SJSA1 (cell line): ENCODE measurements around the gene SPTBN5. TPM values are rescaled to one million over a fixed set of nuclear protein-coding genes. Genes with fewer than 3 reads are reported as not detected.

Experiments
- DNase-seq, 2 experiments: peaks; one replicate each; pipeline ENCODE4 v3.0.0-alpha.2; 2015 to 2020; ENCODE audit warnings: low spot score in 2 of 2, low read depth in 1 of 2
- H3K27ac ChIP-seq: fragments of 250-450 bp; sonication (Bioruptor Pico); 2 replicates; pipeline ENCODE4 v1.5.1; 2020; ENCODE audit warnings: mild to moderate bottlenecking, moderate library complexity
- H3K27me3 ChIP-seq: fragments of 250-450 bp; sonication (Bioruptor Pico); replicated peaks from 2 replicates; pipeline ENCODE4 v1.5.1; 2020; ENCODE audit warnings: mild to moderate bottlenecking, moderate library complexity
- H3K36me3 ChIP-seq: fragments of 250-450 bp; sonication (Bioruptor Pico); 2 replicates; pipeline ENCODE4 v1.5.1; 2020; ENCODE audit warnings: mild to moderate bottlenecking
- H3K4me1 ChIP-seq: fragments of 250-450 bp; sonication (Bioruptor Pico); replicated peaks from 2 replicates; pipeline ENCODE4 v1.6.1; 2021; ENCODE audit warnings: mild to moderate bottlenecking
- H3K4me3 ChIP-seq: fragments of 250-450 bp; sonication (Bioruptor Pico); 2 replicates; pipeline ENCODE4 v1.5.1; 2020; ENCODE audit warnings: mild to moderate bottlenecking
- H3K9me3 ChIP-seq: fragments of 250-450 bp; sonication (Bioruptor Pico); replicated peaks from 2 replicates; pipeline ENCODE4 v1.5.1; 2020; ENCODE audit warnings: mild to moderate bottlenecking
- total RNA-seq: library from RNA; depleted of rRNA; stranded (reverse); fragments of >200 nt; shearing (Covaris generic); gene quantifications from 2 replicates; pipeline ENCODE4 v1.2.3, GENCODE V29; 2014

Gene SPTBN5
- total RNA-seq, 1 experiment from 2014 or later: 0.34 TPM

DNA sequence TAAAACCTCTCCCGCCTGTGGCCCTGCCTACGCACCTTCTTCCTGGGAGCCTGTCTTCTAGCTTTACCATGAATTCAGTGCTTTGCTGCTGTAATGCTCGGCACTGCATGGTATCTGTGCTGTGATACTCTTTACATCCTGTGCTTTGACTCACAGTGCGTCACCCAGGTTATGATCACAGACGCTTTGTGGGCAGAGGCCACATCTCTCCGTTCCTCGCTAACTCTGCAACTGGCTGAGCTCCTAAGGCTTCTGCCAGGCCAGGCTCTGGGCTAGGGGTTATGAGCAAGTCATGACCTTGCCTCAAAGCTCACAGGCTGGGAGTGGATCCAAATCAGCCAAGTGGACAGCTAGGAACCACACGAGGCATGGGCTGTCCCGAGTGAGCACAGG, 23.2 kb downstream of the SPTBN5 start:
- H3K27ac ChIP-seq: no peak overlapping the region
- no peaks in the 10 kb centered on the region for H3K36me3 ChIP-seq
- no peak for DNase-seq
- no peak overlapping the region for H3K4me3 ChIP-seq
- H3K27me3 ChIP-seq: no peaks in the 10 kb centered on the region
- H3K4me1 ChIP-seq: no peaks in the 10 kb centered on the region
- no peaks in the 10 kb centered on the region for H3K9me3 ChIP-seq

DNA sequence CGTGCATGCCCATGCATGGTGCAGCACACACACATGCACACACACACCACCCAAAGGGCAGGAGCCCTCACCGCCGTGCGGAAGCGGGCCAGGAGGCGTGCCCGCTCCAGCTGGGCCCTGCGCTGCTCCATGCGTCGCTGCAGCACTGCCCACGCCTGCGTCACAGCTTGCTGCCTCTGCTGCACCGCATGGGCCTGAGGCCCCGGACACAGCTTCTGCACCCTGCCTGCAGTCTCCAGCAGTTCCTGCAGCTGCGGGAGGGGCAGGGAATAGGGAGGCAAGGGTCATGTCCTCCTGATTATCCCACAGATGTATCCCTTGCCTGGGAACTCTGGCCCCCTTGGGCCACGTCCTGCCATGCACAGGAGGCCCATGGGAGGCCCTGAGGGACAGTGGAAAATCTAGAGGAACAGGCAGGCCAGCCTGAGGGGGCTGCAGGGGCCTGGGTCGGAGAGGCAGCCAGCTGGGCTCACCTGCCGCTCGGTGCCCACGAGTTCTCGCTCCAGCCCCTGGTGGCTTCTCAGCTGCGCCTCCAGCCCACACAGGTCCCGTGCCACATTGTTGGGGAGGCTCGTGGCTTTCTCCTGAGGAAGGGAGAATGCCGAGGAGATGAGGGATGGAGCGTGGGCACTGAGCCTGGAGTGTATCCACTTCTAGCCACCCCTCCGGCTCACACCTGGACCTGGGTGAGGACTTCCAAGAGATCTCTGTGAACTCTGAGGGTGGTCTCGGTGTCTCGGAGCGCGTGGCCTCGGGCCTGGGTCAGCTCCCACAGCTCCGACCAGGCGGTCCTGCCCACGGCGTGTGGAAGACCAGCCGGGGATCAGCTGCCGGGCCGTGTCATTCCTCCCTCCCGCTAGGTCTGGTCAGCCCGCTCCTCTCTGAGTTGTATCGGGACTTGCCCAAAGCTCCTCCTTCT, 23.8 kb downstream of the SPTBN5 start:
- no peaks in the 10 kb centered on the region for H3K36me3 ChIP-seq
- no peak for DNase-seq
- no peaks in the 10 kb centered on the region for H3K4me1 ChIP-seq
- no peaks in the 10 kb centered on the region for H3K27me3 ChIP-seq
- no peaks in the 10 kb centered on the region for H3K9me3 ChIP-seq
- H3K27ac ChIP-seq: no peak overlapping the region
- no peak overlapping the region for H3K4me3 ChIP-seq

DNA sequence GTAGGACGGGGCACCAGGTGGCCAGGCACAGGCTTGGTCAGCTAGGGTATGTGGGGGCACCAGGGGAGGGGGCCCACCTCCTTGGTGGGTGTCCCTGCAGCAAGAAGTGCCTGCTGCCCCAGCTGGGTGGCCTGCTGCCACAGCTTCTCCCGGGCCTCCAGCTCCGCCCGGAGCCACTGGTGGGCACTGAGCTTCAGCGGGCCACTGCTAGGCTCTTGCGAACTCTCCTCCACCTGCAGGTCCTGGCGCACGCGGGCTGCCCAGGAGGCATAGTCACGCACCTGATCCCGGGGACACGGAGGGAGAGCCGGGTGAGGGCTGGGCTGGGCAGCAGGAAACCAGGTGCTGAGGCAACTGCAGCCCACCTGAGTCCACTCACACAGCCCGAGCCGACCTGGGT, 25.5 kb downstream of the SPTBN5 start:
- Histone ChIP-seq H3K27ac (no peak overlapping the region), H3K4me1 (no peaks in the 10 kb centered on the region), H3K9me3 (no peaks in the 10 kb centered on the region), H3K36me3 (no peaks in the 10 kb centered on the region), H3K27me3 (no peaks in the 10 kb centered on the region), H3K4me3 (no peak overlapping the region)
- DNase-seq: no peak

DNA sequence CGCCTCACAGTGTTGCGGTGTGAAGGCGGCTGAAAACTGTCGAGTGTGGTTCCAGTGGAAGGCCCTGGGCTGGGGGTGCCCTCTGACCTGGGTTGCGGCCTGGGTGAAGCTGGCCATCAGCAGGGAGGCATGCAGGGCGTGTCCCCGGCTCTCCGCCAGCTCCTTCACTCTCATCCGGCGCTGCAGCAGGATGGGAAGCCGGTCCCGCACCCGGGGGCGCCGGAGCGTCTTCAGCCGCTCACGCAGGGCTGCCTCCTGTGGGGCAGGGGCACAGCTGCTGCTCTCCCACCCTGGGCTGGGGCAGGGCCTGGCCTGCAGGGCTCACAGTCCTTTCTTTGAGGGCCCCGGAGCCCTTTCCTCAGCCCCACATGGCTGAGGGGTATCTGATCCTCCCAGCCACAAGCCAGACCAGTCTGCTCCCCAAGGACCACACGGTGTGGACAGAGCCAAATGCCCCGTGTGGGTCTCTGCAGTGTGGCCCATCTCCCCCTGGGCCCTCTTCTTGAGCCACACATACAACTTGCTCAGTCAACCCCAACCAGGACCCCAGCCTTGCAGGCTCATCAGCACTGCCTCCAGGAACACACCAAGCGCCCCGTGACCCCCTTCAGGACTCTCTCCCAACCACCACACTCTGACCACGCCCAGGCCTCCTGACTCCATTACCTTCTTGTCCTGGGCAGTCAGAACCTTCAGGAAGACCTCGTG, 26.8 kb downstream of the SPTBN5 start:
- no peaks in the 10 kb centered on the region for H3K36me3 ChIP-seq
- no peak for DNase-seq
- no peaks in the 10 kb centered on the region for H3K4me1 ChIP-seq
- H3K27ac ChIP-seq: no peak overlapping the region
- no peaks in the 10 kb centered on the region for H3K9me3 ChIP-seq
- no peak overlapping the region for H3K4me3 ChIP-seq
- H3K27me3 ChIP-seq: no peaks in the 10 kb centered on the region

DNA sequence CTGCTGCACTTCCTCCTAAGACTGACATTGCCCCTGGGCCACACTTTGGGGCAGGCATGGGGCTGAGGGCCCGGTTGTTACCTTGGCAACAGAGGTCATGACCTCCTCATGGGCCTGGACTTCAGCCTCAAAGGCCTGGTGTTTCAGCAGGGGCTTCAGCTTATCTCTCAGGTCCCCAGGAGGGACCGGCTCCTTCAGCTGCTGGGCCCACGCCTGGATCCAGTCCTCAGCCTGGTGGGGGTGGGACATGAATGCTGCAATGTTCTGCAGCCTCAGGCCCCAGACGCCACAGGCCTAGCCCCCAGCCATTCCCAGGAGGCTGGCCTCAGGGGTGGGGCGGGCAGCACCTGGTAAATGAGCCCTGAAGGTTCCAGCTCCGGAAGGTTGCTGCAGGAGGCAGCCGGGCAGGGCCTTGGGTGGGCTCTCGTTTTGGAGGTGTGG, 27.6 kb downstream of the SPTBN5 start:
- H3K4me3 ChIP-seq: no peak overlapping the region
- H3K27ac ChIP-seq: no peak overlapping the region
- no peak for DNase-seq
- no peaks in the 10 kb centered on the region for H3K9me3 ChIP-seq
- H3K27me3 ChIP-seq: no peaks in the 10 kb centered on the region
- no peaks in the 10 kb centered on the region for H3K4me1 ChIP-seq
- H3K36me3 ChIP-seq: no peaks in the 10 kb centered on the region

DNA sequence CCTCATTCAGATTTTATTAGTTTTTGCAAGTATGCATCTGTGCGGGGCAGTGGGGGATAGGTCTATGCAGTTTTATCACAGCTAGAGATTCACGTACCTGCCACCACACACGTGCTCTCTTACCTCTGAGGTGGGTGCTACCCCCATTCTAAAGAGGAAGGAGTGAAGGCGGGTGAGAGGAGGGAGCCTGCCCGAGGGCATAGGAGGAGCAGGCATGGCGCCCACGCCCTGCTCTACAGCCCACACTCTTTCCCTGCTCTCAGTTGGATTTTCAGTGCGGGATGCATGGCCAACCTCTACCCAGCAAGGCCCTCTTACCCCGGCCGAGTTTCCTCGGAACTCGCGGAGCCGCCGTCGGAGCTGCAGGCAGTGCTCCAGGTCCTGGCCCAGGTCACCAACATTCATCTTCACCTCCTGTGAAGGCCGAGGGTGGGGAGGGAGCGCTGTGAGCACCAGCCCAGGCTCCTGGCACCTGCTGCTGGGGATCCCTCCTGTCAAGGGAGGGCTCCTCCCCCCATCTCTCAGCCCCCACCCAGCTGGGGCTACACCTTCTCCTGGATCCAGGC, 28.3 kb downstream of the SPTBN5 start:
- DNase-seq: no peak
- H3K36me3 ChIP-seq: no peaks in the 10 kb centered on the region
- no peak overlapping the region for H3K4me3 ChIP-seq
- no peaks in the 10 kb centered on the region for H3K9me3 ChIP-seq
- H3K4me1 ChIP-seq: no peaks in the 10 kb centered on the region
- no peak overlapping the region for H3K27ac ChIP-seq
- no peaks in the 10 kb centered on the region for H3K27me3 ChIP-seq

DNA sequence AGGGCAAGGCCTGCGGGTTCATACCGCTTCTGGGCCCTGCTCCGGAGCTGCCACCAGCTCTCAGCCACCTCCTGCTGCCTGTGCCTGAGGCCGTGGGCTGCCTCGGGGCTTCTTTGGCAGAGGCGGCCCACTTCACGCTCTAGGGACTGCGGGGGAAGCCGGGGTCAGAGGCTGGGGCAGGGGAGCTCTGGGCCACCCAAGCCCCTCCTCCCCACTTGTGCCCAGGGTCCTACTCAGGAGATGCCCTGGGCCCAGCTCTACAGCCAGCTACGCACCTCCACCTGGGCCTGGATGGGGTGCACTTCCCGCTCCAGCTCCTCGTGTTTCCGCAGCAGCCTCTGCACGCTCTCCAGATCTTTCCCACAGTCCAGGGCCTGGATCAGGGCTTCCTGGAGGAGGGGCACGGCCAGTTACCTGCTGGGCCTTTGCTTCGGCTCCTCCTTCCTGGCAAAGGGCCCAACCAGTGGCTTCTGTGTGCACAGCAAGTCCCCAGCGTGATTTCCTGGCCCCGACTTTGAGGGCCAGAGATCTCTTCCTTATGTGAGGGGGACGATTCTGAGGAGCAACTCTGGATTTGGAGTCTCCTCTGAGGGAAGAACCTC, 31.2 kb downstream of the SPTBN5 start:
- no peaks in the 10 kb centered on the region for H3K27me3 ChIP-seq
- no peaks in the 10 kb centered on the region for H3K36me3 ChIP-seq
- no peaks in the 10 kb centered on the region for H3K9me3 ChIP-seq
- no peak for DNase-seq
- H3K4me1 ChIP-seq: no peaks in the 10 kb centered on the region
- H3K4me3 ChIP-seq: no peak overlapping the region
- H3K27ac ChIP-seq: no peak overlapping the region

DNA sequence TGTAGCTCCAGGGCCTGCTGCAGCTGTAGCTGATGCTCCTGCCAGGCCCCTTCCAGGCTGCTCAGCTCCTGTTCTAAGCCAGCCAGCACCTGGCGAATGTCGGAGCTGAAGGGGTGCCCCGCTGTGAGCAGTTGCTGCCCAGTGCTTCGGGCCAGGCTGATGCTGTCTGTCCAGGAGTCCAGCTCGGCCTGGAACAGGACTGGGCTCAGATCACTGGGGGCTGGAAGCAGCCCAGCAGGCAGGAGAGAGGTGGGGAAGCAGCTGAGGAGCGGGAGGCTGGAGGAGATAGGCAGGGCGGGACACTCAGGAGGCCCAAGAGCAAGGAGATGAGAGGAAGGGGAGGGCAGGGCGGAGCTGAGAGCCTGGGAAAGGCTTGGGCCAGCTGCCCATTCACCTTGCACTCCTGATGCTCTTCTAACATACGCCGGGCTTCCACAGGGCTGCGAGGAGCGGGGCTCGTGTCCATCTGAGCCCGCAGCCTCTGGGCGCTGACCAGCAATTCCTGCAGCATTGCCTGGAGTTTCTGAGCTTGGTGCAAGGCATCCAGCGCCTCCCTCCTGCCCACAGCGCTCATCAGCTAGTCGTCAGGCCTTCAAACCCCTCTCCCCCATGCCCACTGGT, 32.0 kb downstream of the SPTBN5 start:
- Histone ChIP-seq H3K27ac (no peak overlapping the region), H3K9me3 (no peaks in the 10 kb centered on the region), H3K4me3 (no peak overlapping the region), H3K27me3 (no peaks in the 10 kb centered on the region), H3K4me1 (no peaks in the 10 kb centered on the region), H3K36me3 (no peaks in the 10 kb centered on the region)
- no peak for DNase-seq

DNA sequence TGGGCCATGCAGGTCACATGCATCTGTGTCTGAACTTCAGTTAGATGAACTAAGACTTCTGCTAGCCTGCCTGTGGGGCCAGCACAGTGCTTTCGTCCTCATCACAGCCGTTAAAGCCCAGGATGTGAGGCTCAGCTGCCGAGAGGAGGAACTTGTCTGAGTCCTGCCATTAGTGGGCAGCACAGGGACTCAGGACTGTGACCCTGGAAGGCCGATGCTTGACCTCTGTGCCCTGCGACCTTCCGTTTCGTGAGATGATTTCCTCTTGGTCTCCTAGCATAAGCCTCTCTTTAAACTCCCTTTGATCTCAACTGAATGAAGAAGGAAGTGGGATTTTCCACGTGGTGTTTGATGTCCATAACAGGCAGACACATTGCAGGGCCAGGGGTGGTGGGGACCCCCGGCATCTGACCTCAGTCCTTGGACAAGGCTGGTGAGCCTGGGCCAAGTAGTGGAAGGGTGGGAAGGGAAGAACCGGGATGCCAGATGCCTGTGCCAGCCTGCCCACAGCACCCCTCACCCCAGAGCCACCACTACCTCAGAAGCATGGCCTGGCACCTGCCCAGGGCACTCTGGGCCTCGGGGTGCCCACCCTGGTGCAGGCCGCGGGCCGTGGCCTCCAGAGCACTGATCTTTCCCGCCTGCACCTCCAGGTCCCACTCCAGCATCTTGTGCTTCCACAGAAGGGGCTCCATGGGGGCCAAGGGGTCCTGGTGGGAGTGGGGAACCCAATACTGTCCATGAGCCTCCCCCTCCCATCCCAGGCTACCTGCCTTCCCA, 33.6 kb downstream of the SPTBN5 start:
- Histone ChIP-seq H3K4me3 (no peak overlapping the region), H3K4me1 (no peaks in the 10 kb centered on the region), H3K36me3 (no peaks in the 10 kb centered on the region), H3K27me3 (no peaks in the 10 kb centered on the region), H3K9me3 (no peaks in the 10 kb centered on the region), H3K27ac (no peak overlapping the region)
- DNase-seq: no peak

DNA sequence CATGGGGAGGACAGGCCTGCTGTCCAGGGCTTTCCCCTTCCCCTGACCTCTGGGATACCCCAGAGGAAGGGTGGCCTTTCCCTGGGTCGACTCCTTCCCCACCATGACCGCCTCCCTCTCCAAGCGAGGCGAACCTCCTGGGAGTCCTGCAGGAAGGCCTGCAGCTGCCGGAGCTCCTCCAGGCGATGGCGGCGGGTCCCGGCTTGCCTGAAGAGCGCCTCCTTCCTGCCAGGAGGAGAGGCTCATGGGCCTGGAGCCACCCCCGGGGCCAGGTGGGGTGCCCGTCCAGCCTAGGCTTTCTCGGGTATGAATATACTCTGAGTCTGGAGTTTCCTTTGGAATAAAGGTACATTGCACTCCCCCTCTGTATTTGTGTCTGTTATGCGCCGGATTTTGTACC, 35.1 kb downstream of the SPTBN5 start:
- Histone ChIP-seq H3K27me3 (no peaks in the 10 kb centered on the region), H3K9me3 (no peaks in the 10 kb centered on the region), H3K4me1 (no peaks in the 10 kb centered on the region), H3K27ac (no peak overlapping the region), H3K4me3 (no peak overlapping the region), H3K36me3 (no peaks in the 10 kb centered on the region)
- DNase-seq: no peak

DNA sequence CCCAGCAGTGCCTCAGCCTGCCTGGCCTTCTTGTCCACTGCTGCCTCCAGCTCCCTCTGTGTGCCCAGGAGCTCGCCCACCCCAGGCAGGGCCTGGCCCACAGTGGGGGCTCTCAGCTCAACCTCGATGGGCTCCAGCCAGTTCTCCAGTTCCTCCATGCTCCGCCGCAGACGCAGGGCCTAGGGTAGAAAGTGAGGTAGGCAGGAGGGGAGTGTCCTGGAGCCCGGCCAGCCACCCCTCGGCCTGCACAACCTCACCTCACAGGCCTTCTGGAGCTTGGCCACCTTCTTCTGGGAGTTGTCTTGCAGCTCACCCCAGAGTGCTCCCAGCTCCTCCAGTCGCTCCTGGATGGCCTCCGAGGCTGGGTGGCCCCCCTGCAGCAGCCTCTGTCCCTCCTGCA, 36.5 kb downstream of the SPTBN5 start:
- H3K36me3 ChIP-seq: no peaks in the 10 kb centered on the region
- no peak for DNase-seq
- H3K27ac ChIP-seq: no peak overlapping the region
- no peaks in the 10 kb centered on the region for H3K4me1 ChIP-seq
- H3K9me3 ChIP-seq: no peaks in the 10 kb centered on the region
- H3K4me3 ChIP-seq: no peak overlapping the region
- H3K27me3 ChIP-seq: no peaks in the 10 kb centered on the region

DNA sequence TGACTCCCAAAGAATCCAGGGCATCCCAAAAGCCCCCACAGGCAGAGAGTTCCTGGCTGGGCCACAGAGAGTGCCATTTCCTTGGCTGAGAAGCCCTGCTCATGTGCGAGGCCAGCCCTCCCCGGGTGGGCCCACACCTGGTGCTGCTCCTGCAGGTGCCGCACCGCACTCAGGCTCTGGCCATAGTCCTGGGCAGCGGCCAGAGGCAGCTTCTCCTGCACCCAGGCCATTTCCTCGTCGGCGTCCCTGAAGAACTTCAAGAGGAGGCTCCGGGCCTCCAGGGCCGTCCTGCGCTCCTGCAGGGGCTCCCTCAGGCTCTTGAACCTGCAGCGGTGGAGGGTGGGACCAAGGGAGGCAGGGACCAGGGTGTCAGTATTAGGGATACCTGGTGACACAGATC, 37.1 kb downstream of the SPTBN5 start:
- Histone ChIP-seq H3K9me3 (no peaks in the 10 kb centered on the region), H3K36me3 (no peaks in the 10 kb centered on the region), H3K27me3 (no peaks in the 10 kb centered on the region), H3K4me3 (no peak overlapping the region), H3K4me1 (no peaks in the 10 kb centered on the region), H3K27ac (no peak overlapping the region)
- no peak for DNase-seq

DNA sequence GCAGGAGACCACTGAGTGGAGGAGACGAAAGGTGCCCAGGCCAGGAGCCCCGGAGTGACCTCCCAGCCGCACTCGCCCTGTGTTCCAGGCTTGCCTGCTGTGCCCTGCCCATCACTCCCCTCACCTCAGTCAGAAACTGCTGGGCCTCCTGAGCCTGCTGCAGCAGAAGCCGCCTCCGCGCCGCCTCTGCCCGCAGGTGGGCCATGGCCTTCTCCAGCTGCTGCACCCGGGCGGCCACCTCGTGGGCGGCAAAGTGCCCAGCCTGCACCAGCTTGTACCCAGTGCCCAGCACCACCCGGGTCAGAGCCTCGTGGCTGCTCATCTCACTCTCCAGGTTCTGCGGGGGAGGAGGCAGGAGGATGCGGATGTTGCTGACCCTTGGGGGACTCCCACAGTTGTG, 37.6 kb downstream of the SPTBN5 start:
- no peak overlapping the region for H3K4me3 ChIP-seq
- no peaks in the 10 kb centered on the region for H3K36me3 ChIP-seq
- H3K27me3 ChIP-seq: no peaks in the 10 kb centered on the region
- no peak for DNase-seq
- H3K9me3 ChIP-seq: no peaks in the 10 kb centered on the region
- H3K4me1 ChIP-seq: no peaks in the 10 kb centered on the region
- no peak overlapping the region for H3K27ac ChIP-seq
